Measurements from ENCODE around the gene MRPL48.
"Not testable (repeated sequence)": the region's sequence is repeated elsewhere in the genome, so short reads cannot be mapped to it uniquely, and the experiment has no call there.

The MRPL48 gene

GRCh38 chr11:73787643-73788558 is at the start of gene MRPL48:
MRPL48 (plus strand) TSS chr11:73787874; CDS start chr11:73787972, 98 bp downstream.
- in situ Hi-C loops (cut with MboI; ENCODE audit: low pct_unique_long_range_greater_than_20kb, low sequenced_read_pairs) = no loop called here
- peak; percentile 95 for DNase-seq

- no peak for DNase-seq
- in situ Hi-C loops (cut with MboI; ENCODE audit: low pct_unique_long_range_greater_than_20kb, low sequenced_read_pairs) = no loop called here
Observed at GRCh38 chr11:73743045-73743444, 44.6 kb upstream of the MRPL48 start.

GRCh38 chr11:73746701-73747100 is 41.0 kb upstream of the MRPL48 start:
- in situ Hi-C loops (cut with MboI; ENCODE audit: low pct_unique_long_range_greater_than_20kb, low sequenced_read_pairs) = no loop called here

GRCh38 chr11:73747762-73748161 is 39.9 kb upstream of the MRPL48 start:
- no peak for DNase-seq
- in situ Hi-C loops (cut with MboI; ENCODE audit: low pct_unique_long_range_greater_than_20kb, low sequenced_read_pairs) = no loop called here

More at GRCh38 chr11:73746701-73747100, 41.0 kb upstream of the MRPL48 start:
- no peak for DNase-seq

GRCh38 chr11:73748300-73748699 is 39.4 kb upstream of the MRPL48 start:
- in situ Hi-C loops (cut with MboI; ENCODE audit: low pct_unique_long_range_greater_than_20kb, low sequenced_read_pairs) = no loop called here
- DNase-seq = no peak

- in situ Hi-C loops (cut with MboI; ENCODE audit: low pct_unique_long_range_greater_than_20kb, low sequenced_read_pairs) = no loop called here
- DNase-seq = no peak
Observed at GRCh38 chr11:73749118-73749517, 38.6 kb upstream of the MRPL48 start.

- DNase-seq = peak; percentile 67
- in situ Hi-C loops (cut with MboI; ENCODE audit: low pct_unique_long_range_greater_than_20kb, low sequenced_read_pairs) = no loop called here
Observed at GRCh38 chr11:73750228-73750627, 37.4 kb upstream of the MRPL48 start.

GRCh38 chr11:73750862-73751261 is 36.8 kb upstream of the MRPL48 start:
- DNase-seq; in situ Hi-C loops (cut with MboI; ENCODE audit: low pct_unique_long_range_greater_than_20kb, low sequenced_read_pairs): not testable (repeated sequence)

- no peak for DNase-seq
- in situ Hi-C loops (cut with MboI; ENCODE audit: low pct_unique_long_range_greater_than_20kb, low sequenced_read_pairs) = no loop called here
Observed at GRCh38 chr11:73752216-73752867, 35.3 kb upstream of the MRPL48 start.

GRCh38 chr11:73752903-73753302 is 34.8 kb upstream of the MRPL48 start:
- in situ Hi-C loops (cut with MboI; ENCODE audit: low pct_unique_long_range_greater_than_20kb, low sequenced_read_pairs) = no loop called here
- no peak for DNase-seq

- DNase-seq = no peak
- in situ Hi-C loops (cut with MboI; ENCODE audit: low pct_unique_long_range_greater_than_20kb, low sequenced_read_pairs) = no loop called here
Observed at GRCh38 chr11:73753938-73754337, 33.7 kb upstream of the MRPL48 start.

- in situ Hi-C loops (cut with MboI; ENCODE audit: low pct_unique_long_range_greater_than_20kb, low sequenced_read_pairs) = no loop called here
- no peak for DNase-seq
Observed at GRCh38 chr11:73755670-73756069, 32.0 kb upstream of the MRPL48 start.

GRCh38 chr11:73757598-73757997 is 30.1 kb upstream of the MRPL48 start:
- no peak for DNase-seq
- in situ Hi-C loops (cut with MboI; ENCODE audit: low pct_unique_long_range_greater_than_20kb, low sequenced_read_pairs) = no loop called here

- in situ Hi-C loops (cut with MboI; ENCODE audit: low pct_unique_long_range_greater_than_20kb, low sequenced_read_pairs) = no loop called here
- DNase-seq = no peak
Observed at GRCh38 chr11:73758451-73758850, 29.2 kb upstream of the MRPL48 start.

- peak; percentile 28 for DNase-seq
- in situ Hi-C loops (cut with MboI; ENCODE audit: low pct_unique_long_range_greater_than_20kb, low sequenced_read_pairs) = no loop called here
Observed at GRCh38 chr11:73759610-73760134, 28.0 kb upstream of the MRPL48 start.

- in situ Hi-C loops (cut with MboI; ENCODE audit: low pct_unique_long_range_greater_than_20kb, low sequenced_read_pairs) = no loop called here
- no peak for DNase-seq
Observed at GRCh38 chr11:73760135-73760678, 27.5 kb upstream of the MRPL48 start.

GRCh38 chr11:73760679-73761402 is 26.8 kb upstream of the MRPL48 start, which contains the start of gene RAB6A:
RAB6A (minus strand) TSS chr11:73761074; CDS start chr11:73760635, 439 bp downstream.
- in situ Hi-C loops (cut with MboI; ENCODE audit: low pct_unique_long_range_greater_than_20kb, low sequenced_read_pairs) = no loop called here
- peak; percentile 100 for DNase-seq

- in situ Hi-C loops (cut with MboI; ENCODE audit: low pct_unique_long_range_greater_than_20kb, low sequenced_read_pairs) = no loop called here
- no peak for DNase-seq
Observed at GRCh38 chr11:73761403-73761945, 26.2 kb upstream of the MRPL48 start.

GRCh38 chr11:73762732-73763131 is 24.9 kb upstream of the MRPL48 start:
- in situ Hi-C loops (cut with MboI; ENCODE audit: low pct_unique_long_range_greater_than_20kb, low sequenced_read_pairs) = no loop called here
- DNase-seq = no peak

Measured in KBM-7 (cell line).